ENCODE measurements around the gene FSD1.

DNA sequence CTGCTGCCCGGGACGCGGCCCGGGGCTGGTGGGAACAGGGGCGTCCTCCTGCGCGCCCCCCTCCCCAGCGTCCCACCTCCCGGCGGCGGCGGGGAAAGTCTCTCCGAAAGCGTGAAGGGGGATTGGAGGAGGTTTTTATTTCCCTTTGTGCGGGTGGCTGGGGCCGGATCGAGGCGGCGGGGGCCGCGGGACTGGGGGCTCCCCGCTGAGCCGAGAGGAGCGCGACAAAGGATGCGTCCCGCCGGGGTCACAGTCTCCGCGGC lies 25.2 kb upstream of the FSD1 start:
- TF ChIP-seq, protein P1, sequence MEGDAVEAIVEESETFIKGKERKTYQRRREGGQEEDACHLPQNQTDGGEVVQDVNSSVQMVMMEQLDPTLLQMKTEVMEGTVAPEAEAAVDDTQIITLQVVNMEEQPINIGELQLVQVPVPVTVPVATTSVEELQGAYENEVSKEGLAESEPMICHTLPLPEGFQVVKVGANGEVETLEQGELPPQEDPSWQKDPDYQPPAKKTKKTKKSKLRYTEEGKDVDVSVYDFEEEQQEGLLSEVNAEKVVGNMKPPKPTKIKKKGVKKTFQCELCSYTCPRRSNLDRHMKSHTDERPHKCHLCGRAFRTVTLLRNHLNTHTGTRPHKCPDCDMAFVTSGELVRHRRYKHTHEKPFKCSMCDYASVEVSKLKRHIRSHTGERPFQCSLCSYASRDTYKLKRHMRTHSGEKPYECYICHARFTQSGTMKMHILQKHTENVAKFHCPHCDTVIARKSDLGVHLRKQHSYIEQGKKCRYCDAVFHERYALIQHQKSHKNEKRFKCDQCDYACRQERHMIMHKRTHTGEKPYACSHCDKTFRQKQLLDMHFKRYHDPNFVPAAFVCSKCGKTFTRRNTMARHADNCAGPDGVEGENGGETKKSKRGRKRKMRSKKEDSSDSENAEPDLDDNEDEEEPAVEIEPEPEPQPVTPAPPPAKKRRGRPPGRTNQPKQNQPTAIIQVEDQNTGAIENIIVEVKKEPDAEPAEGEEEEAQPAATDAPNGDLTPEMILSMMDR (IDR thresholded peaks at IDR 0.05 in 4 of 5, conservative IDR thresholded peaks at IDR 0.05 in 1 of 5), result no peak
- no peak for TF ChIP-seq POLR2A (IDR thresholded peaks at IDR 0.05)
